Measurements from ENCODE around the gene CLRN3.

CLRN3 gene

DNA sequence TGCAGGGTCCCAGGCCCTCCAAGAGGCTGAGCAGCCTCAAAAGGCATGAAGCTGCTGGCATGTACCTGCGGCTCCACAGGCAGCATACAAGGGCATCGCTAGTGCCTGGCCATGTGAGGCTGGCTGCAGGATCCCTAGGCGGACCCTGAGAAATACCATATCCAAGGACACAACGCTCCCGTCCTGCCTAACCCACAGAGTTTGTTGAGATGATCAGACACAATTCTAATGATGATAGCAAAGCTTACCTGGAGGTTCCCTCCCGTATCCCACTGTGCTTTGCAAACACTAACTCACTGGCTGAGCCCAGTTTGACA, 17.3 kb downstream of the CLRN3 start:
- DNase-seq (ENCODE audit: low read depth) = no peak
- TF ChIP-seq, protein P1, sequence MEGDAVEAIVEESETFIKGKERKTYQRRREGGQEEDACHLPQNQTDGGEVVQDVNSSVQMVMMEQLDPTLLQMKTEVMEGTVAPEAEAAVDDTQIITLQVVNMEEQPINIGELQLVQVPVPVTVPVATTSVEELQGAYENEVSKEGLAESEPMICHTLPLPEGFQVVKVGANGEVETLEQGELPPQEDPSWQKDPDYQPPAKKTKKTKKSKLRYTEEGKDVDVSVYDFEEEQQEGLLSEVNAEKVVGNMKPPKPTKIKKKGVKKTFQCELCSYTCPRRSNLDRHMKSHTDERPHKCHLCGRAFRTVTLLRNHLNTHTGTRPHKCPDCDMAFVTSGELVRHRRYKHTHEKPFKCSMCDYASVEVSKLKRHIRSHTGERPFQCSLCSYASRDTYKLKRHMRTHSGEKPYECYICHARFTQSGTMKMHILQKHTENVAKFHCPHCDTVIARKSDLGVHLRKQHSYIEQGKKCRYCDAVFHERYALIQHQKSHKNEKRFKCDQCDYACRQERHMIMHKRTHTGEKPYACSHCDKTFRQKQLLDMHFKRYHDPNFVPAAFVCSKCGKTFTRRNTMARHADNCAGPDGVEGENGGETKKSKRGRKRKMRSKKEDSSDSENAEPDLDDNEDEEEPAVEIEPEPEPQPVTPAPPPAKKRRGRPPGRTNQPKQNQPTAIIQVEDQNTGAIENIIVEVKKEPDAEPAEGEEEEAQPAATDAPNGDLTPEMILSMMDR (IDR thresholded peaks at IDR 0.05; ENCODE audit: insufficient read depth, low read depth, low read length, missing control alignments) = no peak
- no peak overlapping the region for H3K4me3 ChIP-seq (ENCODE audit: low read length)

DNA sequence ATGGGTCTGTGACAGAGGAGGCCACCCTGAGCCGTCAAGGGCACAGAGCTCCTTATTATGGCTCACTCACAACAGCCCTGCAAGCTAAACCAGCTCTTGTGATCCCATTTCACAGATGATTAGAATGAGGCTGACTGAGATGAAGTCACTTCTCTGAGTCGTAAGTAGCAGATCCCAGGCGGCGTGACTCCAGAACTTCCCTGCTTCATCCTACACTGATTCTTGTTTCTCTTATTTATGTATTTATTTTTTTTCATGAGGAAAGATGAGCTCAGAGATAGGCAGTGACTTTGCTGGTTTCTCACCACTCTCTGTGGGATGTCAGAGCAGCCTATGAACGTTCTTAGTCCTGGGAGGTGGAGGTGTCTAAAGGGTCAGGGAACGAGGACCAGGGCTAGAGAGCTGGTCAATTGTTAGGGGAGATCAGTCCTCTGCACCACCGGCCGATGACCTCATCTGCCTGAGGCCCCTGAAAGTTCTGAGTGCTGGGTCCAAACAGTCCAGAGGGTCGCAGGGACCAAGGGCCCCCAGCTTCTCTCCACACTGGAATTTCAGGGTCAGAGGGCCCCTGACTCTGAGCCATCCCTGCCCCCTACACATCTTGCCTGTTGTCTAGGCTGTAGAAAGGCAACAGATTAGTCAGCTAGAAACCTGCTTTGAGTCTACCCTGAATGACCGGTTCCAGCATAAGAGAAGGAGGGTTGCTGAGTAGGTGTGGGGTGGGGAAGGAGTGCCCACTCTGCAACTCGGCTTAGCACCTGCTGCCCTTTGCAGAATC, 17.9 kb downstream of the CLRN3 start:
- TF ChIP-seq, protein P1 (IDR thresholded peaks at IDR 0.05; ENCODE audit: insufficient read depth, low read depth, low read length, missing control alignments) = no peak
- no peak overlapping the region for H3K4me3 ChIP-seq (ENCODE audit: low read length)
- peak; percentile 64 for DNase-seq (ENCODE audit: low read depth)

DNA sequence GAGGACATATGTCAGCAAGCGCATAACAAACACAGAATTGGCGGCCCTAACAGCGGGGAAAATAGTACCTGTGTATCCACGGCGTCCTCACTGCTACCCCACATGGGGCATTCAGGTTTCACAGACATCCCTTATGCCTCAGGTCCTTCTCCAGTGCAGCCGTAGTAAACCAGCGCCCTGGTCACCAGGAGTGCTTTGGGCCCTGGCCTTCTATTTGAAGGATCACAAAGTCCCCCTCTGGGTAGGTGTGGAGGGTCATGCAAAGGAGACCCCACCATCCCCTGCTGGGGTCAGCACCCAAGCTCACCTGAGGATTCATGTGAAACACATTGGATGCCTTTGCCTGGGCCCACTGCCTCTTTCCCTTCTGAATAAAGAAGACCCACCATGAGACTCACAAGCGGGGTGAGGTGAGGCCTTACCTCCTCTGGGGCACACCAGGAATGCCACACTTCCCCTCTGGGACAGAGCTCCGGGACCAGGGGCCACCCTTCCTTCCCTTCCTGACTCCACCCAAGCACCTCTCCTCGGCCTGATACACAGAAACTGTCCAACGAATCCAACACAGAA, 18.8 kb downstream of the CLRN3 start:
- TF ChIP-seq, protein P1 (IDR thresholded peaks at IDR 0.05; ENCODE audit: insufficient read depth, low read depth, low read length, missing control alignments) = no peak
- H3K4me3 ChIP-seq (ENCODE audit: low read length) = no peak overlapping the region
- no peak for DNase-seq (ENCODE audit: low read depth)

DNA sequence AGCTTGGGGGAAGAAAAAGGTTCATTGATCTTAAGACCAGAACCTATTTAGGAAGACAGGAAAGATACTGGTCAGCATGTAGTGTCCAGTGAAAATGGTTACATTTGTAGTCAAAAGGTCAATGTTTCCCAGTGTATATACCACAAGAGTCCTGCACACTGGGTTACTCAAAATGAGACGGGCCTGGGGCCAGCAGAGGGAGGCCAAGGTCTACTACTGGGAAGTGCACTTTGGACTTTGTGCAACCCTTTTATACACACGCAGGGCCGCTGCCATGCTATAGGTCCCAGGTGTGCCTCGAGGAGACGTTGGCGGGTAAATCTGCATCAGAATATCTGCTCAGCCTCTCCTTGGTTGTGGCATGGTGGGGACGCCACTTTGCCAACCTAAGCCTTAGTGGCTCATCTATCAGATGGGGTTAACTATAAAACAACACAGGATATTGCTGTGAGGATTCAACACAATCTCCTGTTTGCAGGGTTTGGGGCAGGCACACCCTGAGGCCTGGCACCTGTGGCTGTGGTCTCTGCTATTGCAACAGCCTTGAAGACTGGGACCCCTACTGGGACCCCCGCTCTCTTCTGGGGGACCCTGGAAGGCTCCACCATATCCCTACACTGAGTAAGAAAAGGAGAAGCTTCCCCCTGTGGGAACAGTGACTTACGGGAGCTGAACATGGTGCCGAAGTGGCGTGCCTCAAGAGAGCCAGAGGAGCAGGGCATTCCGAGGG, 19.7 kb downstream of the CLRN3 start:
- TF ChIP-seq, protein P1 (IDR thresholded peaks at IDR 0.05; ENCODE audit: insufficient read depth, low read depth, low read length, missing control alignments) = no peak
- no peak overlapping the region for H3K4me3 ChIP-seq (ENCODE audit: low read length)
- DNase-seq (ENCODE audit: low read depth) = no peak

DNA sequence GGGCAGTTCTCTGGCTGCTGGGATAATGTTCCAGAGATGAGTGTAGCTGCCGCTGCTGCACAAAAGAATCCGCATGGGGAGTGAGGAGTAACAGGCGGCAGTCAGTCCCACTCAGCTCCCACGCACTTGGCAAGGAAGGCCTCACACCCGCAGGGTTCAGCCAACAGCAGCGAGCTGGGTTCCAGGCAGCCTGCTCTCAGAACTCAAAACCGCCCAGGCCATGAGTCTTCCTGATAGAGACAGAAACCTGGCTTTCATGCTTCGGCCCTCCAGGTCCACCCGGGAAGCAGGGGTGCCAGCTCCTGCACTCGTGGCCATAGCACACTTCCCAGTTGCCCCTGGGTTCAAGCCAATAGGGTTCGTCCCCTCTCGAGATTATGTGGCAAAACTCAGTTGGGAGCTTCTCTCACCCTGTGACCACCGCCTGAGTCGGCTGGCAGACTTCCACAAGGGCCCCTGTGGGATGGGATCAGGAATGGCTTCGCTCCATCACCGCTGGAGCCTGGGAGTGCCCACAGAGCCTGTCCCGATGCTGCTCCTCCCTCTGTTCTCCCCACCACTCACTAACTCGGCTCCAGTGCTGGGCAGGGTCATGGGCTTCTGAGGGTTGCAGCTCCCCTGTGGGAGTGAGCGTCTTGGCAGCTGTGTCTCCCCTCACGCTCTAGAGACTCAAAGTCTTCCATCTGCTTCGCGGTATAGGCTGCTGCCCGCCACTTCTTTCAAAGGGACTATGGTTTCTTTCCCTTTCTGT, 20.6 kb downstream of the CLRN3 start:
- H3K4me3 ChIP-seq (ENCODE audit: low read length) = no peak overlapping the region
- peak; percentile 66 for DNase-seq (ENCODE audit: low read depth)
- TF ChIP-seq, protein P1 (IDR thresholded peaks at IDR 0.05; ENCODE audit: insufficient read depth, low read depth, low read length, missing control alignments) = no peak

DNA sequence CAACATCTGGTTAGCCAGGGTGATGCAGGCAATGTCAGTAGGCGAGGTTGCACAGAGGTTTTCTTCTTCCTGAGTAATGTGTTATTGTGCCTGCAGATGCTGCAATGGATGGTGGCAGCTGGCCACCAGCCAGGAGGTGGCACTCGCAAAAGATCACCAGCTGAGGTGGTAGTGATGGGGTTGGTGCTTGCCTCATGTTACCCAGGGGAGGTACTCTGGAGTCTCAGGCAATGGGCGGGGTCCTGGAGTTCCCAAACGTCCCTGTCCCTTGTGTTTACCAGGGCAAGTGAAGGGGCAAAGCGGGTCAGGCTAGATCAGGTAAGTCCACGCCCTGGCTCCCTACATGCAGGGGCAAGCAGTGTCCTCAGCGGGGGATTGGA, 21.1 kb downstream of the CLRN3 start:
- TF ChIP-seq, protein P1 (IDR thresholded peaks at IDR 0.05; ENCODE audit: insufficient read depth, low read depth, low read length, missing control alignments) = no peak
- DNase-seq (ENCODE audit: low read depth) = no peak
- no peak overlapping the region for H3K4me3 ChIP-seq (ENCODE audit: low read length)
